Measurements from ENCODE around the gene AOC2.

The AOC2 gene

GRCh38 chr17:42844271-42844670 is at the start of gene AOC2:
Gene AOC2, plus strand, starts transcription at chr17:42844580. Its CDS starts 47 bp downstream, at chr17:42844627.
- DNase-seq (ENCODE audit: low spot score), result peak; percentile 35

DNA sequence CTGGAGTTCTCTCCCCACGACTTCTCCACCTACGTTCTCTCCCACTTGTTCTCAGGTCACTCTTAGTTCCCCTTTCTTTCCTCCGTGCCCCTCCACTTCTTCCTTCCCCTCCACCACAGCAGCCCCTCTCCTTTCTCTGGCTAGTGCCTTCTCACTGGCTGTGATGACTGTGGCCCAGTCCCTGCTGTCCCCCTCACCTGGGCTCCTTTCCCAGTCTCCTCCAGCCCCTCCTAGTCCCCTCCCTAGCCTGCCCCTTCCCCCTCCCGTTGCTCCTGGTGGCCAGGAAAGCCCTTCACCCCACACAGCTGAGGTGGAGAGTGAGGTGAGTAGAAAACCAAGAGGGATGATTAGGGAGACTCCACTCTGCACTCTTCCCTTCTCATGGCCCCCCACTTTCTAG is 49.3 kb upstream of the AOC2 start:
- DNase-seq (ENCODE audit: low spot score), result no peak

GRCh38 chr17:42795465-42795864 is 48.9 kb upstream of the AOC2 start:
- no peak for DNase-seq (ENCODE audit: low spot score)

DNA sequence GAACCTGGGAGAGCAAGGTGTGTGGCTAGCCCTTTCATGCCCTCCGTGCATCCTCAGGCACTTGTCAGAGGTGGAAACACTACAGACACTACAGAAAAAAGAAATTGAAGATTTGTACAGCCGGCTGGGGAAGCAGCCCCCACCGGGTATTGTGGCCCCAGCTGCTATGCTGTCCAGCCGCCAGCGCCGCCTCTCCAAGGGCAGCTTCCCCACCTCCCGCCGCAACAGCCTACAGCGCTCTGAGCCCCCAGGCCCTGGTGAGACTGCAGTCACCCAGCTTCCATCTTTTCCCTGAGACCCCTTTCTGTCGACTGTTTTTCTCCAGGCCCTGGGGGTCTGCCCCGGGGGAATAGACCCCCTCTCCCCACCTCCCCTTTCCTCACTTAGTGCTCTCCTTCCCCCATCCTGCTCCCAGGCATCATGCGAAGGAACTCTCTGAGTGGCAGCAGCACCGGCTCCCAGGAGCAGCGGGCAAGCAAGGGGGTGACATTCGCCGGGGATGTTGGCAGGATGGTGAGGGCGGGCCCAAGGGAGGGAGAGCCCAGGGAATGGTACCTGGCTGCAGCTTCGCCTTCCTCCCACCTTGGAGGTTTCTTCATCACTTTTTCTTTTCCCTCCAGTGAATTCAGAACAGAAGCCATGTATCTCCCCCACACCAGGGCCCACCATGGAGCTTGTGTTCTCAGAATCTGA is 48.2 kb upstream of the AOC2 start:
- DNase-seq (ENCODE audit: low spot score), result no peak

- DNase-seq (ENCODE audit: low spot score), result no peak
Measured at GRCh38 chr17:42797067-42798007, 47.0 kb upstream of the AOC2 start.

DNA sequence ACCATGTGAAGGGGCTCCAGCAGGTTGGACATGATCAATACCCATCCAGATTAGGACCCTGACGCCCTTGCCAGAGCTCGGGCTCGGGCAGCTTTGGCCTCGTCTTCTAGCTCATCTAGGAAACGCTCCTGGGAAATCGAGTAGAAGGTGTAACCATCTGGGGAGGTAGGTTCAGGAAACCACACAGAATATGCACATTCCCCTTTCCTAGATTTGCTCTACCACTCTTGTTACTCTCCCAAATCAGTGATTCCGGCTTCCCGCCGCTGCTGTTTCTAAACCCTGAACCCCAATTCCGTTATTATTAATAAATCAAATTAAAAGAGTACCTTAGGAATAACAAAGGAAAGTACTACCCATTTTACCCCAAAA is 46.4 kb upstream of the AOC2 start:
- DNase-seq (ENCODE audit: low spot score), result no peak

DNA sequence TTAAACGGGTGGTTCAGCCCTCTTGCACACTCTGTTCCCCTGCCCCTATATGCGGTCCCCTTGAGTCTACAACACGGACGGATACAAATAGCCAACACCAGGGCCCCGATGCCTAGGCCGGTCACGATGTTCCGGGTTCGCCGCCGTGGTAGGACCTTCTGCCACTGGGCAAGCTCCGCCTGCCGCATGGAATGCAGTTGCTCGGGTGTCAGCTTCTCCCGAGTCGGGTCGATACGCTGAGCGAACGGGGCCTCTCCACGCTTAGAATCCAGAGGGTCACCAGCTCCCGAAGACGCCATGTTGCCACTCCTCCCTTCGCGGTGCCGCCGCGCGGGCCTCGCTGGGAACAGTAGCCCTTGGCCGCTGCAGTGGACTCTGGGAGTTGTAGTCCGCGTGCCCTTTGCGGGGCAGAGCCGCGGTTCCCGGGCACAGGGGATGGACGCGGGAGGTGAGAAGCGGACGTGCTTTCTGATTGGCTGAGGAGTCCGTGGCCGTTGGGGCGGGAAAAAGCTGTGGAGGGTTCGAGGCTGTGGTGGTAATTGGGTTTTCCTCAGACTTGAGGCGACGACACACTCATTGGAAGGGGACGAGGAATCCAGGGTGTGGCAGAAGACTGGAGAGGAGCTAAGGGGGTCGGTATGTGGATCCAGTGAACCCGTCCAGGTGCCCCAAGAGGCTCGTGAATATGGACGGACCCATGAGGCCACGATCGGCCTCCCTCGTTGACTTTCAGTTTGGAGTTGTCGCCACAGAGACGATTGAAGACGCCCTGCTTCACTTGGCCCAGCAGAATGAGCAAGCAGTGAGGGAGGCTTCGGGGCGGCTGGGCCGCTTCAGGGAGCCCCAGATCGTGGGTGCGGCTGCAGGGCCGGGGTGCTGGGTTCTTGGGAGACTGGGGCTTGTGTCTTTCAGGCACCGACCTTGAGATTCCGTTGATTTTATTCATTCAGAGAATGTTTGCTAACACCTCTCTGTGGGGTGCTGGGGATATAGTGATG is 45.7 kb upstream of the AOC2 start, which contains the start of the genes CNTD1 and COA3:
Gene CNTD1, plus strand, starts transcription at position 479 of the 998 bp plus-strand sequence. Its CDS starts 207 bp downstream, at position 686.
Gene COA3, minus strand, starts transcription at position 322 of the 998 bp plus-strand sequence. Its CDS starts 23 bp downstream, at position 299.
- peak; percentile 91 for DNase-seq (ENCODE audit: low spot score)

- no peak for DNase-seq (ENCODE audit: low spot score)
Measured at GRCh38 chr17:42803074-42803883, 41.1 kb upstream of the AOC2 start.

GRCh38 chr17:42804918-42805367 is 39.4 kb upstream of the AOC2 start:
- no peak for DNase-seq (ENCODE audit: low spot score)

GRCh38 chr17:42806249-42806648 is 38.1 kb upstream of the AOC2 start:
- DNase-seq (ENCODE audit: low spot score), result no peak

GRCh38 chr17:42809250-42809649 is 35.1 kb upstream of the AOC2 start:
- peak; percentile 96 for DNase-seq (ENCODE audit: low spot score)

- peak; percentile 60 for DNase-seq (ENCODE audit: low spot score)
Measured at GRCh38 chr17:42814633-42815399, 29.6 kb upstream of the AOC2 start.

DNA sequence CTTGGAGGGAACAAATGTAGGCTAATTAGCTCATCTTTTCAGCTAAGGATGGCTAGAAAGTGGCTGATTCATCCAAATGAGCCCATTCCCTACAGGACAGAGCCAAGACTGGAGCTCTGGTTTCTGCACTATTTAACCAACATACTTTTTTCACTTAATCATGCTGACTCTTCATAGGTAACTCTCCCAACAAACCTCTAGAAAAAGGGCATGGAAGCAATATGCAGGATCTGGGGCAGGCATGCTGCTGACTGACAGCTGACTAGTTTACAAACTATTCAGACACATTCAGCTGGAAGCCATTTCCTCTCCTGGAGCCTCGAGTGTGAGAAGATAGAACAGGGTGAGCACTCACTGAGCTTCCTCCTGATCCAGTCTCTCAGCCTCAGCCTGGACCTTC is 26.5 kb upstream of the AOC2 start:
- no peak for DNase-seq (ENCODE audit: low spot score)

GRCh38 chr17:42818379-42818778 is 26.0 kb upstream of the AOC2 start:
- no peak for DNase-seq (ENCODE audit: low spot score)

DNA sequence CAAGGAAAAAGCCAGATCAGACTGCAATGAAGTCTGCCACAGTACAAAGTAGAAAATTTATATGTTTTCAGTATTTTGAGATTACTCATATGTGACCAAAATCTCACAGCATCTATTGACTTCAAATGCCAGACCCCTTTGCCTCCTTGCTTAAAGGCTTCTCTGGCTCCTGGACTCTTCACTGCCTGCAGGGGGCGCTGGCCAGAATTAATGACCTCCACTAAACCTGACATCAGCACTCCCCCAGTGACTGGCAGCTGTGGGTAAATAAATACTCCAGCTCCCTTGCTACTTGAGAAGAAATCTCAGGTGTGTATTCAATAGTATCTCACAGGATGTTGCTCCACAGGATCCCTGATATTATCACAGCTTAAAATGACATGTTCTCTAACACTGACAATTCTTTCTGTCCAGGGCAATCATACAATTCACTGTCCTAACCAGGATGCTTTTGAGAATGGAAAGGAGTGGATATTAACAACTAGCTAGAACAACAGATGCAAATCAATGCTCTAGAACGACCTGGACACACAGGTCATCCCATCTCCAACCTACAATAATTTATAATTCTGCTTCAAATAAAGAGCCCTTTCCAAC is 24.3 kb upstream of the AOC2 start:
- DNase-seq (ENCODE audit: low spot score), result peak; percentile 48

- DNase-seq (ENCODE audit: low spot score), result no peak
Measured at GRCh38 chr17:42821176-42821575, 23.2 kb upstream of the AOC2 start.

DNA sequence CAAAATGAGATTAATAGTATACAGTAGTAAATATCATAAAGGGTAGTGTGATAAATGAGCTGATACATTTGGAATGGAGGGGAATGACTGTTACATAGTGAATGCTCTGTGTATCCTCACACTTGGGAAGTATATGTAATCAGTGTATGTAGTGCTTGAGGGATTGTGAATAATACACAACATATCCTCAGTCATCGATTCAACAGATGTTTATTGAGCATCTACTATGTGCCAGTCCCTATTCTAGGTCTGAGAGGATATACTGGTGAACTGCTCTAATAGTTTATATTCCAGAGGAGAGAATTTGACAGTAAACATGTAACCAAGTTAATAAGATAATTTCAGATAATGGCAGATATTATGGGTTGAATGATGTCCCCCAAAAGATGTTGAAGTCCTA is 16.9 kb upstream of the AOC2 start:
- DNase-seq (ENCODE audit: low spot score), result no peak

DNA sequence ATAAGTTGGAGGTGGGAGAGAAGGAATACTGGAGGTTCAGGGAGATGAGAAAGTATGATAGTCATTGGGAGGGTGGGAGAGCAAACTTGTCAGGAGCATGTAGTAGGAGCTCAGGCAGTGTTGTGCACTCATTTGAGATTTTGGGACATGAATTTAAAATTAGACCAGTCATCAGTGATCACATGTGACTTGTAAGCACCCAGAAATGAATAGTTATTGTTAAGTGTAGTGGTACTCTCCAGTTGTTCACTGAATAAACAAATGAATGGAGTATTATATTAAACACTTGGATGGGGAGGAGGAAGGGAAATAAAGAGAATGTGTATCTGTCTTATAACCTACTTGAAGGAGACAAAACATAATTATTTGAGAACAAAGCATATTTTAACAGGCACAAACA is 13.4 kb upstream of the AOC2 start:
- DNase-seq (ENCODE audit: low spot score), result no peak

- no peak for DNase-seq (ENCODE audit: low spot score)
Measured at GRCh38 chr17:42832213-42832933, 12.0 kb upstream of the AOC2 start.
